ENCODE results near the gene C10orf120. TPM values are rescaled to one million over a fixed set of nuclear protein-coding genes. Genes with fewer than 3 reads are reported as not detected.

Gene C10orf120
- total RNA-seq, 2 experiments from 2014 or later: not detected

DNA sequence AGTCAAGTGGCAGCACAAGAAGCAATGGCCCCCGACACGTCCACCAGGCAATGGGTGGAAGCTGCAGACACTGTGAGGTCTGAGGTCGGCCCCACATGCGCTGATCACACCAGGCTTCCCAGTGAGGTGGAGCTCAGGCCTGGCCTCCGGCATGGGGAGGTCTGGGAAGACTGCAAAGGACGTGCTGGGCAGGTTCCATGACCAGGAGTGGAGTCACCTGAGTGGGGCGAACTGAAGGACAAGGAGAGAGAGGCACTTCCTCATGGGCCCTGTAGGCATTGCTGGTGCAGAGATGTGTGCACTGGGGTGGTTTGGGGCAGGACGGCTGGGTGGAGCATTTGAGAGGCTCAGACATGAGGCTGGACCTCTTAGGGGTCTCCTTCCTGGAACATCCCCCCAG is 35.1 kb downstream of the C10orf120 start:
- BruUV-seq (replicated peaks): no TSS peak
- H3K4me3 ChIP-seq (ENCODE audit: low read depth, low read length, poor library complexity, severe bottlenecking): no peak overlapping the region

DNA sequence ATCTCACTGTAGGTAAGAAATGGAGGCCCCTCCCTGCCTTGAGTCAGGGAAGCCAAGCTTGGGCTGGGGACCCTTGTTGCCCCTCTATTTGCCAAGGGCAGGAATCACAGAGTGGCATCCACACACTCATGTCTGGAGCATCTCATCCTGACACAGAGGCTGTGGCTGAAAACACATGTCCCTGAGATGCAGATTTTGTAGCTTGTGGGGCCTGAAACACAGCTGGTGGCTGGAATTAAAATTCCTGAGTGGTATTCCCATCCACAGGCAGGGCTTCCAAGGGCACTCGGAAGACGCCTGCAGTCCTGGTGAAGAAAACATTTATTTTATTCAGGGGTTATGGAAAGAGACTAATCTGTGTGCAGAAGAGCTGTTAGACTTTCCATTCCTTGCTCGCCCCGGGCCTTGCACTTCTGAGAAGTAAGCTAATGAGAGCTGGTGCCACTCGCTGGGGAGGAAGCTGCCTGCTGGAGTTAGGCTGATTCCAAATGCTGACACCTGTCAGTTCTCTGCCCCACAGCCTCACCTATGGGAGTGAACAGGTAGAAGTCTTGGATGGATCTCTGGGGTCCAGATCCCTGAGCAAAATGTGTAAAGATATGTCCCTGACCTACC is 36.0 kb downstream of the C10orf120 start:
- CTCF ChIA-PET (ENCODE audit: unreplicated experiment): interaction anchor here (1.1 kb wide), 1 partner anchor 14 kb away, joined by 3 read pairs; no protein-coding TSS in a partner anchor
- POLR2A ChIA-PET: no interaction called here
- no peaks in the 10 kb centered on the region for H3K9me2 ChIP-seq (ENCODE audit: insufficient read depth, low read length)

More for the DNA sequence above, 35.1 kb downstream of the C10orf120 start:
- H3K79me2 ChIP-seq (ENCODE audit: insufficient read depth, low read depth, low read length): no peaks in the 10 kb centered on the region
- H3K27ac ChIP-seq (ENCODE audit: low read depth, low read length, poor library complexity, severe bottlenecking): no peak overlapping the region
- ChIA-PET POLR2A (interaction anchor here (0.5 kb wide), 1 partner anchor 1285 kb away, joined by 4 read pairs; no protein-coding TSS in a partner anchor), CTCF (ENCODE audit: unreplicated experiment) (interaction anchor here (1.1 kb wide), 1 partner anchor 15 kb away, joined by 3 read pairs; no protein-coding TSS in a partner anchor)
- no peak for TF ChIP-seq EZH2phosphoT487 (IDR thresholded peaks at IDR 0.05; ENCODE audit: borderline replicate concordance, low read depth, low read length)
- TF ChIP-seq, protein P1, sequence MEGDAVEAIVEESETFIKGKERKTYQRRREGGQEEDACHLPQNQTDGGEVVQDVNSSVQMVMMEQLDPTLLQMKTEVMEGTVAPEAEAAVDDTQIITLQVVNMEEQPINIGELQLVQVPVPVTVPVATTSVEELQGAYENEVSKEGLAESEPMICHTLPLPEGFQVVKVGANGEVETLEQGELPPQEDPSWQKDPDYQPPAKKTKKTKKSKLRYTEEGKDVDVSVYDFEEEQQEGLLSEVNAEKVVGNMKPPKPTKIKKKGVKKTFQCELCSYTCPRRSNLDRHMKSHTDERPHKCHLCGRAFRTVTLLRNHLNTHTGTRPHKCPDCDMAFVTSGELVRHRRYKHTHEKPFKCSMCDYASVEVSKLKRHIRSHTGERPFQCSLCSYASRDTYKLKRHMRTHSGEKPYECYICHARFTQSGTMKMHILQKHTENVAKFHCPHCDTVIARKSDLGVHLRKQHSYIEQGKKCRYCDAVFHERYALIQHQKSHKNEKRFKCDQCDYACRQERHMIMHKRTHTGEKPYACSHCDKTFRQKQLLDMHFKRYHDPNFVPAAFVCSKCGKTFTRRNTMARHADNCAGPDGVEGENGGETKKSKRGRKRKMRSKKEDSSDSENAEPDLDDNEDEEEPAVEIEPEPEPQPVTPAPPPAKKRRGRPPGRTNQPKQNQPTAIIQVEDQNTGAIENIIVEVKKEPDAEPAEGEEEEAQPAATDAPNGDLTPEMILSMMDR (conservative IDR thresholded peaks at IDR 0.05; ENCODE audit: low read length): no peak
- no peak overlapping the region for H3K4me2 ChIP-seq (ENCODE audit: low read length)
- no peaks in the 10 kb centered on the region for H3K4me1 ChIP-seq (ENCODE audit: insufficient read depth, low read length, poor library complexity, severe bottlenecking)
- H4K20me1 ChIP-seq (ENCODE audit: insufficient read depth, low read length): no peaks in the 10 kb centered on the region
- no peaks in the 10 kb centered on the region for H3K9me2 ChIP-seq (ENCODE audit: insufficient read depth, low read length)
- no peak for DNase-seq (ENCODE audit: low spot score)
- no peak overlapping the region for H2AFZ ChIP-seq (ENCODE audit: low read length)
- no peaks in the 10 kb centered on the region for H3K36me3 ChIP-seq (ENCODE audit: insufficient read depth, low read length)
- no peaks in the 10 kb centered on the region for H3K9me3 ChIP-seq (ENCODE audit: low read length)
- intact Hi-C loops (cut with micrococcal nuclease; ENCODE audit: unreplicated experiment): no loop called here

DNA sequence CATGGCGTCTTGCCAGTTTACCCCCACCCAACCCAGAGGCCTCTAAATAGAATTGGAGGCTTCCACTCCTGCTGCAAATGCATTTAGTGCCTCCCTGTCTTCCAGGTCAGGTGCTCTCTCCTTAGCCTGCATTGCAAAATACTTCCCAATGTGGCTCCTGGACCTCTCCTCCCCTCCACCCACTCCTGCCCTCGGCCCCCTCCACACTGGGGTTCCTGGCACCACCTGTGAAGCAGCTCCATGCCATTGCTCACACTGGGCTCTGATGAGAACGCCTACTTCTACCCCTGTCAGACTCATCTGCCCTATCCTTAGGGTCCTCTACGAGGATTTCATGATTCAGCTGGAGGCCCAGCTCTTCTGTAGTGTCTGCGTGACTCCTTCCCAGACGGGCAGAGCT is 37.4 kb downstream of the C10orf120 start:
- ChIA-PET POLR2A (no interaction called here), CTCF (ENCODE audit: unreplicated experiment) (no interaction called here)
- no peak overlapping the region for H3K4me2 ChIP-seq (ENCODE audit: low read length)
- H3K4me1 ChIP-seq (ENCODE audit: insufficient read depth, low read length, poor library complexity, severe bottlenecking): no peaks in the 10 kb centered on the region
- no peaks in the 10 kb centered on the region for H3K79me2 ChIP-seq (ENCODE audit: insufficient read depth, low read depth, low read length)
- BruUV-seq (replicated peaks): no TSS peak
- TF ChIP-seq, protein P1 (conservative IDR thresholded peaks at IDR 0.05; ENCODE audit: low read length): no peak
- no peak for TF ChIP-seq EZH2phosphoT487 (IDR thresholded peaks at IDR 0.05; ENCODE audit: borderline replicate concordance, low read depth, low read length)
- H3K36me3 ChIP-seq (ENCODE audit: insufficient read depth, low read length): no peaks in the 10 kb centered on the region
- H3K4me3 ChIP-seq (ENCODE audit: low read depth, low read length, poor library complexity, severe bottlenecking): no peak overlapping the region
- no peak overlapping the region for H2AFZ ChIP-seq (ENCODE audit: low read length)
- no peaks in the 10 kb centered on the region for H3K9me2 ChIP-seq (ENCODE audit: insufficient read depth, low read length)
- no peaks in the 10 kb centered on the region for H4K20me1 ChIP-seq (ENCODE audit: insufficient read depth, low read length)
- H3K9me3 ChIP-seq (ENCODE audit: low read length): no peaks in the 10 kb centered on the region
- intact Hi-C loops (cut with micrococcal nuclease; ENCODE audit: unreplicated experiment): no loop called here
- DNase-seq (ENCODE audit: low spot score): no peak
- H3K27ac ChIP-seq (ENCODE audit: low read depth, low read length, poor library complexity, severe bottlenecking): no peak overlapping the region

More for the DNA sequence above, 36.0 kb downstream of the C10orf120 start:
- BruUV-seq (replicated peaks): no TSS peak
- no peak overlapping the region for H2AFZ ChIP-seq (ENCODE audit: low read length)
- H3K4me1 ChIP-seq (ENCODE audit: insufficient read depth, low read length, poor library complexity, severe bottlenecking): no peaks in the 10 kb centered on the region
- no peaks in the 10 kb centered on the region for H3K36me3 ChIP-seq (ENCODE audit: insufficient read depth, low read length)
- no peak overlapping the region for H3K4me2 ChIP-seq (ENCODE audit: low read length)
- intact Hi-C loops (cut with micrococcal nuclease; ENCODE audit: unreplicated experiment): no loop called here
- no peak for DNase-seq (ENCODE audit: low spot score)
- H3K4me3 ChIP-seq (ENCODE audit: low read depth, low read length, poor library complexity, severe bottlenecking): no peak overlapping the region
- TF ChIP-seq, protein P1 (conservative IDR thresholded peaks at IDR 0.05; ENCODE audit: low read length): no peak
- TF ChIP-seq EZH2phosphoT487 (IDR thresholded peaks at IDR 0.05; ENCODE audit: borderline replicate concordance, low read depth, low read length): no peak
- no peaks in the 10 kb centered on the region for H3K9me3 ChIP-seq (ENCODE audit: low read length)
- no peak overlapping the region for H3K27ac ChIP-seq (ENCODE audit: low read depth, low read length, poor library complexity, severe bottlenecking)
- no peaks in the 10 kb centered on the region for H3K79me2 ChIP-seq (ENCODE audit: insufficient read depth, low read depth, low read length)
- no peaks in the 10 kb centered on the region for H4K20me1 ChIP-seq (ENCODE audit: insufficient read depth, low read length)

Measured in OCI-LY7 (cell line).